Measurements from ENCODE around the gene CHCHD4.
"Not testable (repeated sequence)": the region's sequence is repeated elsewhere in the genome, so short reads cannot be mapped to it uniquely, and the experiment has no call there.

CHCHD4 gene

GRCh38 chr3:14120111-14120920, 4.4 kb downstream of the CHCHD4 start:
- no peak for DNase-seq (ENCODE audit: low read depth in 2 of 2)

GRCh38 chr3:14119651-14120050, 5.0 kb downstream of the CHCHD4 start:
- no peak for DNase-seq (ENCODE audit: low read depth in 2 of 2)

GRCh38 chr3:14118400-14119381, 6.0 kb downstream of the CHCHD4 start:
- no peak for DNase-seq (ENCODE audit: low read depth in 2 of 2)

- no peak for DNase-seq (ENCODE audit: low read depth in 2 of 2)
Observed at GRCh38 chr3:14117468-14118399, 6.9 kb downstream of the CHCHD4 start.

GRCh38 chr3:14113965-14114635, 10.6 kb downstream of the CHCHD4 start:
- DNase-seq (ENCODE audit: low read depth in 2 of 2), result no peak

GRCh38 chr3:14110699-14111098, 14.0 kb downstream of the CHCHD4 start:
- no peak for DNase-seq (ENCODE audit: low read depth in 2 of 2)

GRCh38 chr3:14109821-14110220, 14.8 kb downstream of the CHCHD4 start:
- DNase-seq (ENCODE audit: low read depth in 2 of 2), result not testable (repeated sequence)

GRCh38 chr3:14097616-14098391, 26.9 kb downstream of the CHCHD4 start:
- no peak for DNase-seq (ENCODE audit: low read depth in 2 of 2)

GRCh38 chr3:14096742-14097141, 27.9 kb downstream of the CHCHD4 start:
- no peak for DNase-seq (ENCODE audit: low read depth in 2 of 2)

GRCh38 chr3:14093831-14094230, 30.8 kb downstream of the CHCHD4 start:
- DNase-seq (ENCODE audit: low read depth in 2 of 2), result no peak

- DNase-seq (ENCODE audit: low read depth in 2 of 2), result no peak
Observed at GRCh38 chr3:14092464-14092863, 32.2 kb downstream of the CHCHD4 start.

GRCh38 chr3:14091959-14092358, 32.7 kb downstream of the CHCHD4 start:
- not testable (repeated sequence) for DNase-seq (ENCODE audit: low read depth in 2 of 2)

- DNase-seq (ENCODE audit: low read depth in 2 of 2), result not testable (repeated sequence)
Observed at GRCh38 chr3:14087461-14087860, 37.2 kb downstream of the CHCHD4 start.

GRCh38 chr3:14082108-14082657, 42.5 kb downstream of the CHCHD4 start:
- DNase-seq (ENCODE audit: low read depth in 2 of 2), result no peak

GRCh38 chr3:14077310-14077709, 47.4 kb downstream of the CHCHD4 start:
- no peak for DNase-seq (ENCODE audit: low read depth in 2 of 2)

- not testable (repeated sequence) for DNase-seq (ENCODE audit: low read depth in 2 of 2)
Observed at GRCh38 chr3:14075233-14075632, 49.4 kb downstream of the CHCHD4 start.

- DNase-seq (ENCODE audit: low read depth in 2 of 2), result no peak
Observed at GRCh38 chr3:14064910-14065309, 59.8 kb downstream of the CHCHD4 start.

GRCh38 chr3:14063152-14063551, 61.5 kb downstream of the CHCHD4 start:
- no peak for DNase-seq (ENCODE audit: low read depth in 2 of 2)

Measured in activated CD8-positive, alpha-beta memory T cell treated with anti-CD3 and anti-CD28 coated beads for 4 hours (primary cell).